ENCODE results near the gene AKT2.

Gene AKT2

GRCh38 chr19:40235238-40236025, 49.7 kb downstream of the AKT2 start:
- DNase-seq (ENCODE audit: low read depth), result no peak

GRCh38 chr19:40234429-40235237, 50.5 kb downstream of the AKT2 start:
- DNase-seq (ENCODE audit: low read depth), result no peak

- DNase-seq (ENCODE audit: low read depth), result no peak
Observed at GRCh38 chr19:40233811-40234389, 51.2 kb downstream of the AKT2 start.

- DNase-seq (ENCODE audit: low read depth), result no peak
Observed at GRCh38 chr19:40232949-40233810, 52.0 kb downstream of the AKT2 start.

GRCh38 chr19:40232479-40232878, 52.7 kb downstream of the AKT2 start:
- no peak for DNase-seq (ENCODE audit: low read depth)

GRCh38 chr19:40231544-40232424, 53.4 kb downstream of the AKT2 start:
- DNase-seq (ENCODE audit: low read depth), result no peak

- no peak for DNase-seq (ENCODE audit: low read depth)
Observed at GRCh38 chr19:40231057-40231456, 54.1 kb downstream of the AKT2 start.

- DNase-seq (ENCODE audit: low read depth), result no peak
Observed at GRCh38 chr19:40229926-40230417, 55.2 kb downstream of the AKT2 start.

GRCh38 chr19:40229484-40229883, 55.7 kb downstream of the AKT2 start:
- no peak for DNase-seq (ENCODE audit: low read depth)

GRCh38 chr19:40228863-40229262, 56.3 kb downstream of the AKT2 start:
- no peak for DNase-seq (ENCODE audit: low read depth)

- DNase-seq (ENCODE audit: low read depth), result no peak
Observed at GRCh38 chr19:40228346-40228745, 56.8 kb downstream of the AKT2 start.

- no peak for DNase-seq (ENCODE audit: low read depth)
Observed at GRCh38 chr19:40225440-40226305, 59.5 kb downstream of the AKT2 start.

- DNase-seq (ENCODE audit: low read depth), result no peak
Observed at GRCh38 chr19:40224342-40225150, 60.6 kb downstream of the AKT2 start.

- DNase-seq (ENCODE audit: low read depth), result no peak
Observed at GRCh38 chr19:40223135-40223822, 61.9 kb downstream of the AKT2 start.

GRCh38 chr19:40221858-40222619, 63.1 kb downstream of the AKT2 start:
- DNase-seq (ENCODE audit: low read depth), result peak; percentile 54

GRCh38 chr19:40220674-40221073, 64.5 kb downstream of the AKT2 start:
- no peak for DNase-seq (ENCODE audit: low read depth)

GRCh38 chr19:40219721-40220276, 65.3 kb downstream of the AKT2 start:
- DNase-seq (ENCODE audit: low read depth), result no peak

Measured in stimulated activated CD4-positive, alpha-beta T cell treated with anti-CD3 and anti-CD28 coated beads, Interleukin-2, amount 100 ng/mL, for 4 hours (primary cell).